RKO (cell line): ENCODE results near the gene YES1.
"Not testable (repeated sequence)": the region's sequence is repeated elsewhere in the genome, so short reads cannot be mapped to it uniquely, and the experiment has no call there.

Source experiments
- DNase-seq: peaks from one replicate; pipeline ENCODE4 v3.0.0-alpha.2; 2016; ENCODE audit warnings: low spot score

The YES1 gene

GRCh38 chr18:784470-785172 is 27.4 kb downstream of the YES1 start:
- no peak for DNase-seq

GRCh38 chr18:778194-778927 is 33.7 kb downstream of the YES1 start:
- no peak for DNase-seq

GRCh38 chr18:777021-777420 is 35.0 kb downstream of the YES1 start:
- no peak for DNase-seq

GRCh38 chr18:776044-776443 is 36.0 kb downstream of the YES1 start:
- not testable (repeated sequence) for DNase-seq

- DNase-seq, result no peak
Measured at GRCh38 chr18:774811-775210, 37.2 kb downstream of the YES1 start.

- DNase-seq, result no peak
Measured at GRCh38 chr18:773980-774624, 37.9 kb downstream of the YES1 start.

- DNase-seq, result no peak
Measured at GRCh38 chr18:770583-770961, 41.5 kb downstream of the YES1 start.

- DNase-seq, result no peak
Measured at GRCh38 chr18:767961-768360, 44.1 kb downstream of the YES1 start.

- no peak for DNase-seq
Measured at GRCh38 chr18:767084-767882, 44.8 kb downstream of the YES1 start.

GRCh38 chr18:766550-766860 is 45.5 kb downstream of the YES1 start:
- no peak for DNase-seq

- no peak for DNase-seq
Measured at GRCh38 chr18:765764-766549, 46.1 kb downstream of the YES1 start.

- DNase-seq, result not testable (repeated sequence)
Measured at GRCh38 chr18:759864-760263, 52.2 kb downstream of the YES1 start.

GRCh38 chr18:755506-755905 is 56.5 kb downstream of the YES1 start:
- no peak for DNase-seq

GRCh38 chr18:754656-755055 is 57.4 kb downstream of the YES1 start:
- DNase-seq, result no peak

GRCh38 chr18:750456-750855 is 61.6 kb downstream of the YES1 start:
- no peak for DNase-seq

GRCh38 chr18:744832-745597 is 67.0 kb downstream of the YES1 start:
- no peak for DNase-seq

GRCh38 chr18:741931-742512 is 70.0 kb downstream of the YES1 start:
- peak; percentile 81 for DNase-seq

GRCh38 chr18:732371-732770 is 79.7 kb downstream of the YES1 start:
- no peak for DNase-seq

GRCh38 chr18:731185-731584 is 80.9 kb downstream of the YES1 start:
- no peak for DNase-seq

- no peak for DNase-seq
Measured at GRCh38 chr18:730692-731091, 81.3 kb downstream of the YES1 start.

GRCh38 chr18:730120-730519 is 81.9 kb downstream of the YES1 start:
- DNase-seq, result peak; percentile 34
